Suppressor macrophage (primary cell): ENCODE measurements around the gene PRKAG2.
"Not testable (repeated sequence)": the region's sequence is repeated elsewhere in the genome, so short reads cannot be mapped to it uniquely, and the experiment has no call there.

ENCODE experiments used
- DNase-seq, 4 experiments: peaks; one replicate each; pipeline ENCODE4 v3.0.0-alpha.2; 2020 to 2022

PRKAG2 gene

GRCh38 chr7:151850491-151851124 is 26.3 kb downstream of the PRKAG2 start:
- peak; percentile 68 to 76 (median 70) for DNase-seq

GRCh38 chr7:151849879-151850260 is 27.0 kb downstream of the PRKAG2 start:
- no peak for DNase-seq

- DNase-seq = no peak
Observed at GRCh38 chr7:151849008-151849878, 27.7 kb downstream of the PRKAG2 start.

- DNase-seq = peak; percentile 70 to 82 (median 80)
Observed at GRCh38 chr7:151847681-151848081, 29.2 kb downstream of the PRKAG2 start.

GRCh38 chr7:151847136-151847535 is 29.8 kb downstream of the PRKAG2 start:
- DNase-seq = no peak

GRCh38 chr7:151845412-151846205 is 31.3 kb downstream of the PRKAG2 start:
- no peak for DNase-seq

- DNase-seq = no peak
Observed at GRCh38 chr7:151844825-151845200, 32.1 kb downstream of the PRKAG2 start.

GRCh38 chr7:151844071-151844824 is 32.7 kb downstream of the PRKAG2 start:
- peak; percentile 82 to 94 (median 89) for DNase-seq

- peak in 1 of 4 experiments; percentile 13 for DNase-seq
Observed at GRCh38 chr7:151843181-151843580, 33.7 kb downstream of the PRKAG2 start.

GRCh38 chr7:151841395-151842051 is 35.4 kb downstream of the PRKAG2 start:
- DNase-seq = not testable (repeated sequence)

GRCh38 chr7:151840088-151840910 is 36.6 kb downstream of the PRKAG2 start:
- peak in 1 of 4 experiments; percentile 2 for DNase-seq

- DNase-seq = no peak
Observed at GRCh38 chr7:151839451-151839921, 37.4 kb downstream of the PRKAG2 start.

- peak; percentile 76 to 86 (median 84) for DNase-seq
Observed at GRCh38 chr7:151838861-151839381, 38.0 kb downstream of the PRKAG2 start.

GRCh38 chr7:151838072-151838471 is 38.8 kb downstream of the PRKAG2 start:
- DNase-seq = peak; percentile 51 to 74 (median 69)

- DNase-seq = peak; percentile 71 to 86 (median 81)
Observed at GRCh38 chr7:151837285-151838042, 39.5 kb downstream of the PRKAG2 start.

- no peak for DNase-seq
Observed at GRCh38 chr7:151836927-151837205, 40.0 kb downstream of the PRKAG2 start.

GRCh38 chr7:151836191-151836926 is 40.6 kb downstream of the PRKAG2 start:
- DNase-seq = no peak

- DNase-seq = no peak
Observed at GRCh38 chr7:151835636-151836035, 41.3 kb downstream of the PRKAG2 start.
